H1 (cell line): ENCODE measurements around the gene ATP11A. TPM values are rescaled to one million over a fixed set of nuclear protein-coding genes. Genes with fewer than 3 reads are reported as not detected.

Experiments
- EGR1 ChIP-seq: IDR thresholded peaks from 2 replicates; pipeline ENCODE4 v1.6.1; 2011; ENCODE audit warnings: low read depth, low read length, borderline replicate concordance
- RFX5 ChIP-seq: IDR thresholded peaks from 2 replicates; pipeline ENCODE4 v1.6.1; 2011; ENCODE audit warnings: low read depth, low read length, improper control_type of control experiment, borderline replicate concordance
- RNF2 ChIP-seq: fragments of 200-900, 300-1000 bp; sonication (generic); IDR thresholded peaks from 2 replicates; pipeline ENCODE4 v1.7.1; 2016; ENCODE audit warnings: borderline replicate concordance, low read depth, mild to moderate bottlenecking, antibody characterized with exemption, low read length; ENCODE audit not compliant: poor library complexity, severe bottlenecking; ENCODE audit errors: missing control alignments
- SRF ChIP-seq: IDR thresholded peaks from 2 replicates; pipeline ENCODE4 v1.6.1; 2011; ENCODE audit warnings: mild to moderate bottlenecking, low read depth, low read length, moderate library complexity
- polyA plus RNA-seq, 7 experiments: library from polyadenylated mRNA; depleted of rRNA in 3 of 7; stranded (reverse) in 5 of 7; unstranded in 2 of 7; fragments of >200 nt in 5 of 7; fragments of 200-250 nt in 2 of 7; gene quantifications; 1 replicate in 5 of 7; 2 replicates in 1 of 7; 4 replicates in 1 of 7; pipeline versions ENCODE4 v1.2.1 to v1.2.3, GENCODE V29; 2011 to 2013; ENCODE audit warnings: missing spikeins in 2 of 7, mixed read lengths in 2 of 7
- total RNA-seq: library from RNA; stranded (reverse); fragmentation: NEBNext Ultra II Directional; extraction: Animal tissue kit (Norgen Biotek cat#: 25700); gene quantifications from 2 replicates; pipeline ENCODE4 v1.2.1, GENCODE V29; 2021
- TF ChIP-seq, protein P1 (sequence below): IDR thresholded peaks from 2 replicates; pipeline ENCODE4 v1.6.1; 2012; ENCODE audit warnings: low read length, inconsistent platforms

The ATP11A gene
- total and polyA plus RNA-seq, 2 of the 8 experiments (the other 6 are each of a cell fraction or from before 2014, with no cell fraction given): 28.8 to 72.9 TPM

DNA sequence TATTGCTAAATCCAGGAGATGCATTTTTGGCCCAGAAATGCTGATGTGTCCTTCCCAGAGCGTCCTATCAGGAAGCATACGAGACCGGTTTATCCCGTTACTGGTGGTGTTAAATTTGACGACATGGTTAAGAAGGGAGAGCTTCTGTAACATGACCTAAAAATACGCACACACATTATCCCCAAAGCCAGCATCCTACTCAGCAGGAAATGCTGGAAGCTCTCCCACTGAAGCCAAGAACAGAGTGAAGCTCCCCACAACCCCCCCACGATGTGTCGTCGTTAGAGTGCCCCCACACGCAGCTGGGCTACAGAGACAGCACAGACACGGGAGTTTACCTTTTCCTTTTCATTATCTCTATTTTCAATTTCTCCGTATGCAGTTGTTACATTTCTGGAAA is 234.1 kb downstream of the ATP11A start (continued):
- TF ChIP-seq, protein P1, sequence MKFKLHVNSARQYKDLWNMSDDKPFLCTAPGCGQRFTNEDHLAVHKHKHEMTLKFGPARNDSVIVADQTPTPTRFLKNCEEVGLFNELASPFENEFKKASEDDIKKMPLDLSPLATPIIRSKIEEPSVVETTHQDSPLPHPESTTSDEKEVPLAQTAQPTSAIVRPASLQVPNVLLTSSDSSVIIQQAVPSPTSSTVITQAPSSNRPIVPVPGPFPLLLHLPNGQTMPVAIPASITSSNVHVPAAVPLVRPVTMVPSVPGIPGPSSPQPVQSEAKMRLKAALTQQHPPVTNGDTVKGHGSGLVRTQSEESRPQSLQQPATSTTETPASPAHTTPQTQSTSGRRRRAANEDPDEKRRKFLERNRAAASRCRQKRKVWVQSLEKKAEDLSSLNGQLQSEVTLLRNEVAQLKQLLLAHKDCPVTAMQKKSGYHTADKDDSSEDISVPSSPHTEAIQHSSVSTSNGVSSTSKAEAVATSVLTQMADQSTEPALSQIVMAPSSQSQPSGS: no peak
- TF ChIP-seq RFX5 (no peak), EGR1 (no peak), RNF2 (no peak), SRF (no peak)
